ENCODE data around the gene SLC38A11. TPM values are rescaled to one million over a fixed set of nuclear protein-coding genes. Genes with fewer than 3 reads are reported as not detected.

Gene SLC38A11
- total and polyA plus RNA-seq, 2 of the 13 experiments (the other 11 are each of a cell fraction or from before 2014, with no cell fraction given): 14.0 to 14.3 TPM

- TF ChIP-seq, protein P1, sequence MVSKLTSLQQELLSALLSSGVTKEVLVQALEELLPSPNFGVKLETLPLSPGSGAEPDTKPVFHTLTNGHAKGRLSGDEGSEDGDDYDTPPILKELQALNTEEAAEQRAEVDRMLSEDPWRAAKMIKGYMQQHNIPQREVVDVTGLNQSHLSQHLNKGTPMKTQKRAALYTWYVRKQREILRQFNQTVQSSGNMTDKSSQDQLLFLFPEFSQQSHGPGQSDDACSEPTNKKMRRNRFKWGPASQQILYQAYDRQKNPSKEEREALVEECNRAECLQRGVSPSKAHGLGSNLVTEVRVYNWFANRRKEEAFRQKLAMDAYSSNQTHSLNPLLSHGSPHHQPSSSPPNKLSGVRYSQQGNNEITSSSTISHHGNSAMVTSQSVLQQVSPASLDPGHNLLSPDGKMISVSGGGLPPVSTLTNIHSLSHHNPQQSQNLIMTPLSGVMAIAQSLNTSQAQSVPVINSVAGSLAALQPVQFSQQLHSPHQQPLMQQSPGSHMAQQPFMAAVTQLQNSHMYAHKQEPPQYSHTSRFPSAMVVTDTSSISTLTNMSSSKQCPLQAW (CRISPR knock-in tag; IDR thresholded peaks at IDR 0.05): peak; percentile 44; the same call in 1 of the 2 replicates
- no peak for TF ChIP-seq CSRNP1 (CRISPR knock-in tag; IDR thresholded peaks at IDR 0.05)
- TF ChIP-seq NAIF1 (CRISPR knock-in tag; IDR thresholded peaks at IDR 0.05; ENCODE audit: borderline replicate concordance): 0 out of 2 replicates have a peak, but pooled peaks have one; percentile 26
- no peak for TF ChIP-seq ARNTL (CRISPR knock-in tag; IDR thresholded peaks at IDR 0.05)
- peak; percentile 34; the same call in 1 of the 2 replicates for TF ChIP-seq ZNF792 (CRISPR knock-in tag; IDR thresholded peaks at IDR 0.05)
- TF ChIP-seq ZNF615 (CRISPR knock-in tag; IDR thresholded peaks at IDR 0.05; ENCODE audit: borderline replicate concordance): no peak
- TF ChIP-seq ZBTB25 (CRISPR knock-in tag; IDR thresholded peaks at IDR 0.05): 0 out of 2 replicates have a peak, but pooled peaks have one; percentile 36
- peak; percentile 81 for TF ChIP-seq POGZ (CRISPR knock-in tag; IDR thresholded peaks at IDR 0.05)
- TF ChIP-seq BORCS8-MEF2B (CRISPR knock-in tag; IDR thresholded peaks at IDR 0.05): no peak
- no peak for TF ChIP-seq ZNF546 (CRISPR knock-in tag; conservative IDR thresholded peaks at IDR 0.05)
- no peak for TF ChIP-seq TIGD3 (CRISPR knock-in tag; IDR thresholded peaks at IDR 0.05; ENCODE audit: borderline replicate concordance)
- no peak for TF ChIP-seq ARHGAP35 (CRISPR knock-in tag; IDR thresholded peaks at IDR 0.05; ENCODE audit: borderline replicate concordance)
- TF ChIP-seq MAFF (IDR thresholded peaks at IDR 0.05; ENCODE audit: low read depth, low read length): no peak
- TF ChIP-seq ZBTB20 (CRISPR knock-in tag; IDR thresholded peaks at IDR 0.05; ENCODE audit: borderline replicate concordance, low read depth): peak; percentile 62; the same call in 1 of the 2 replicates
- no peak for TF ChIP-seq TRAFD1 (CRISPR knock-in tag; IDR thresholded peaks at IDR 0.05; ENCODE audit: borderline replicate concordance)
- no peak for TF ChIP-seq ZFAT (CRISPR knock-in tag; conservative IDR thresholded peaks at IDR 0.05)
- peak; percentile 73 for TF ChIP-seq ZSCAN29 (CRISPR knock-in tag; conservative IDR thresholded peaks at IDR 0.05)
- TF ChIP-seq, protein P2, sequence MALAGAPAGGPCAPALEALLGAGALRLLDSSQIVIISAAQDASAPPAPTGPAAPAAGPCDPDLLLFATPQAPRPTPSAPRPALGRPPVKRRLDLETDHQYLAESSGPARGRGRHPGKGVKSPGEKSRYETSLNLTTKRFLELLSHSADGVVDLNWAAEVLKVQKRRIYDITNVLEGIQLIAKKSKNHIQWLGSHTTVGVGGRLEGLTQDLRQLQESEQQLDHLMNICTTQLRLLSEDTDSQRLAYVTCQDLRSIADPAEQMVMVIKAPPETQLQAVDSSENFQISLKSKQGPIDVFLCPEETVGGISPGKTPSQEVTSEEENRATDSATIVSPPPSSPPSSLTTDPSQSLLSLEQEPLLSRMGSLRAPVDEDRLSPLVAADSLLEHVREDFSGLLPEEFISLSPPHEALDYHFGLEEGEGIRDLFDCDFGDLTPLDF (CRISPR knock-in tag; IDR thresholded peaks at IDR 0.05): peak; percentile 41; the same call in 1 of the 2 replicates
- TF ChIP-seq KDM6A (CRISPR knock-in tag; IDR thresholded peaks at IDR 0.05; ENCODE audit: low read depth): peak; percentile 85
- TF ChIP-seq ZKSCAN1 (IDR thresholded peaks at IDR 0.05; ENCODE audit: low read length): no peak
Measured at GRCh38 chr2:164937864-164938401, 17.4 kb downstream of the SLC38A11 start (continued).

Data from HepG2 (cell line).